GM12801 (cell line): ENCODE measurements around the gene TIAM2.

Source experiments
- TF ChIP-seq, protein P1 (sequence below): IDR thresholded peaks from one replicate; pipeline ENCODE4 v1.5.1; 2011; ENCODE audit warnings: control low read depth; ENCODE audit not compliant: insufficient read length; ENCODE audit errors: extremely low read depth

Gene TIAM2

DNA sequence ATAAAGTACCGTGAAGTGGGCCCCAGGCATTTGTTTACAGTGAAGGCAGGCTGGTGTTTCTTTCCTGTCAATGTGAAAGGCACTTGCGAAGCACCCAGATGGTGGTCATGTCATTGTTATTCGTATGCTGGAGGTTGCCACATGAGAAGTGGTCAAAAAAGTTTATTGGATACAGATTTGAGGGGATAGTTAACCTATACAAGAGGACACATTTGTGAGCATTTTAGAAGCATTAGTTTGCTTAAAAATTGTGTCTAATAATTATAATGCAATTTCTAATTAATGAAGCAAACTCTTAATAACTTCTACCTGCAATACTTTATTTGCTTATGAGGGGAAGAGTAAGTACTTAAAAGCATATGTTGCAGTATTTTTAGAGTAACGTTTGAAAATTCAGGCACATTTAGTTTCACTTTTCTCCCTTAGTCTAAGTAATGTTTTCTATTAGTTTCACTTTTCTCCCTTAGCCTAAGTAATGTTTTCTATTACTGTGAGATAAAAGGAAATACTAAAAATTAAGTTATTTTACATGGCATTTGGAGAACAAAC, 148.0 kb downstream of the TIAM2 start:
- TF ChIP-seq, protein P1, sequence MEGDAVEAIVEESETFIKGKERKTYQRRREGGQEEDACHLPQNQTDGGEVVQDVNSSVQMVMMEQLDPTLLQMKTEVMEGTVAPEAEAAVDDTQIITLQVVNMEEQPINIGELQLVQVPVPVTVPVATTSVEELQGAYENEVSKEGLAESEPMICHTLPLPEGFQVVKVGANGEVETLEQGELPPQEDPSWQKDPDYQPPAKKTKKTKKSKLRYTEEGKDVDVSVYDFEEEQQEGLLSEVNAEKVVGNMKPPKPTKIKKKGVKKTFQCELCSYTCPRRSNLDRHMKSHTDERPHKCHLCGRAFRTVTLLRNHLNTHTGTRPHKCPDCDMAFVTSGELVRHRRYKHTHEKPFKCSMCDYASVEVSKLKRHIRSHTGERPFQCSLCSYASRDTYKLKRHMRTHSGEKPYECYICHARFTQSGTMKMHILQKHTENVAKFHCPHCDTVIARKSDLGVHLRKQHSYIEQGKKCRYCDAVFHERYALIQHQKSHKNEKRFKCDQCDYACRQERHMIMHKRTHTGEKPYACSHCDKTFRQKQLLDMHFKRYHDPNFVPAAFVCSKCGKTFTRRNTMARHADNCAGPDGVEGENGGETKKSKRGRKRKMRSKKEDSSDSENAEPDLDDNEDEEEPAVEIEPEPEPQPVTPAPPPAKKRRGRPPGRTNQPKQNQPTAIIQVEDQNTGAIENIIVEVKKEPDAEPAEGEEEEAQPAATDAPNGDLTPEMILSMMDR: no peak

DNA sequence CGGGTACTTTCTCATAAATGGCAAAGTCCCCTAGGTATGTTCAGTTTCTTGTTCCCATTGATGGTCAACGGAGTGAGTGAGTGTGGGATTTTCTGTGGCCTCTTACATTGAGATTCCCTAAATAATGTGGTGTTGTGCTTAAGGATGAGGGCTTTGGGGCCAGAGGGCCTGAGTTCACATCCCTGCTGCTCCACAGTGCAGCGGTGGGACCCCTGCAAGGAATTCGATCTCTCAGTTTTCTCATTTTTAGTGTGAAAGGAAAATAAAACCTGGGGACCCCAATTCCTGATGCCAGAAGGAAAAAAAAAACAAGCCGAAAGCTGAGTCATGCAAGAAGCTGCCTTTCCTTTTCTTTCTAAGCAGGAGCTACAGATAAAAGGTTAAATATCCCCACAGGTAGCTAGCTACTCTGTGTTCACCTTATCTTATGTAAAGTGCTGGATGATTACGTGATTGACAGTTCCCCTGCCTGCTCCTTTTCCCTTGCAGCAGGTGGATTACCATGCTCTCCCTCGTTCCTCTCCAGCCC, 148.5 kb downstream of the TIAM2 start:
- TF ChIP-seq, protein P1: no peak

- TF ChIP-seq, protein P1: no peak
Measured at GRCh38 chr6:155146205-155146604, 151.1 kb downstream of the TIAM2 start.

DNA sequence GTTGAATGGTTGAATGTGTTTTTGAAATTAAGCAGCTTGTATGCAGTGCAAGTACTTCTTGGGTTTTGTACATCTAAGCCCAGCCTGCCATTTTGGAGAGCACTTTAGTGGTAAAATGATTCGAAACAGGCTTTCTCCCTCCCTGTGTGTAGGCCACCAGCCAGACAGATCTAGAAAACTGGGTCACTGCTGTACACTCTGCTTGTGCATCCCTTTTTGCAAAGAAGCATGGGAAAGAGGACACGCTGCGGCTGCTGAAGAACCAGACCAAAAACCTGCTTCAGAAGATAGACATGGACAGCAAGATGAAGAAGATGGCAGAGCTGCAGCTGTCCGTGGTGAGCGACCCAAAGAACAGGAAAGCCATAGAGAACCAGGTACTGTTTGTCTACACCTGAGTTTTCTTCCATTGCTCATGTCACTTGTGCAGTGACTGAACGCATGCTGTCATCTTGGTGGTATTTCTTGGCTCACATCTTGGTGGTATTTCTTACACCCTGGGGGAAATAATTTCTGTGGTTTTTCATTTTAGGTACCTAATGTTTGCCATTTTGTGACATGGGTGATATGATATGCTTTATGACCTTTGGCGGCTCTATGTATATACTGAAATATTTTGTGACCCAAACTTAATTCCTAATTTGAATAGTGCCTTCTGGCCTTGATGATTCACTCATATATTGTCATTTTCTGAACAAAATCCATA, 153.0 kb downstream of the TIAM2 start:
- TF ChIP-seq, protein P1: no peak

- TF ChIP-seq, protein P1: no peak
Measured at GRCh38 chr6:155150967-155151671, 156.0 kb downstream of the TIAM2 start.

DNA sequence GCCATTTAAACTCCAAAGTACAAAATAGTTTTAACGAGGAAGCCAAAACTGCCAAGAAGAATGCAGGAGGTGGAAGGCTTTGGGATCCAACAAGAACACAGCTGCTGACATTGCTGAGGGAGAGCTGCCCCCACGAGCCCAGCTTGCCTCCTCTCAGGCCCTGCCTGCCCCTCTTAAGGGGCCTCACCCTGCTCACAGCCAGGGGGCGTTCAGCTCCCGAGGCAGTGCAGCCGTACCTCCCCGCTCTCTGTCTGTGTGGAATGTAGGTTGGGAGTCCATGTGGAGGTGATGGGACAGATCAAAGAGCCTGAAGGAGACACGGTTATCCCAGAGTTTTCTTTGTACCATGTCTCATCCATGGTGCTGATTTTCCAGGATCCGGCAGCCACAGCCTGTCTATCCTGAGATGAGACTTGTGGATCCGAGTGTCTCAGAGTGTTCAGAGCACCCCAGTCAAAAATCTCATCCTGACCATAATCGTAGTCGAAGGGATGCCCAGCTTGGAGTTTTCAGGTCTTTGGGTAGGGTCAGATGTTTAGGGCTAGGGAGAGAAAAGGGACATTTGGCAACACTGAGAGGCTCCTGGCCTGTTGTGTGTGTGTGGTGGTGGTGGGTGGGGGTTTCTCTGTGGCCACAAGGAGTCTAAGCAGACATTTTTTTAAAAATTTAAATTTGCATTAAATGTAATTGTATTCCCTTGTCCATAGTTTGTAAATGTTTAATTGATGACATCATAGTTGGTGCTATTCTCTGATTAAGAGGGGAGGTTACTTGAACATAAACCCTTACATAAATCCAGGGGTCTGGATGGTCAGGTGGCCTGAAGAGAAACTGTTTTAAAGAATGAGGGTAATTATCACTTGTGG, 157.3 kb downstream of the TIAM2 start:
- TF ChIP-seq, protein P1: no peak
